Measurements from ENCODE around the gene BBLN.

GRCh38 chr9:128121466-128121810 is 38.6 kb upstream of the BBLN start:
- no peak for TF ChIP-seq CTCF (IDR thresholded peaks at IDR 0.05 in 4 of 5, conservative IDR thresholded peaks at IDR 0.05 in 1 of 5)
- TF ChIP-seq POLR2A (IDR thresholded peaks at IDR 0.05): no peak
